Measurements from ENCODE around the gene LRP3. TPM values are rescaled to one million over a fixed set of nuclear protein-coding genes. Genes with fewer than 3 reads are reported as not detected.

LRP3 gene
- total and polyA plus RNA-seq, 2 donors (not counting 1 experiment from before 2014, with no cell fraction given), result 0.10 TPM; not detected in 1

DNA sequence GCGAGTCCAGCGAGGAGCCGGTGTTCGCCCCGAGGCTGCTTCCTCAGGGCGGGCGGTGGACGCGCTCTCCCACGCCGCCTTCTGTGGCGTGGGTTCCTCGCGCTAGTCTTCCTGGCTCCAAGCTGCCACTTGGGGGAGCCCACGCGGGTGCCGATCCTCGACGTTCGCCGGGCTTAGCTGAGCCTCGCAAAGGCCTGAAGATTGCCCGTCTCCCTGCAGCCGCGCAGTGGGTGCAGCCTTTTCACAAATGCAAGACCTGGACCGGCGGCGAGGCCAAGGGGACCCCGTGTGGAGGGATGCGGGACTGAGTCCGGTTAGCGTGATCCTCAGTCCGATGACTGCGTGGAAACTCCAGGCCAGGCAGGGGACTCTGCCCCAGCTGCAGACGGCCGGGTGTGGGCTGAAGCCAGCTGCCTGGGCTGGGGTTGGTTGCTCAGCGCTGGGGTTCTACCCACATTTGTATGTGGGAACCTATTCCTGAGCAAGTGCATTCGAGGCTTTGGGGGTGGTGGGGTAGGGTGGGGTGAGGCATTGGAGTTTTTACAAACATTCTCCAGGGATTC, 16.6 kb upstream of the LRP3 start:
- peak; percentile 51 for ATAC-seq (ENCODE audit: low read depth)
- H3K4me1 Mint-ChIP-seq, result peaks cover 30% of the 10 kb centered on the region
- peak overlapping the region; percentile 95 for H3K9ac ChIP-seq (ENCODE audit: low read length)
- peaks cover 3% of the 10 kb centered on the region for H3K27me3 Mint-ChIP-seq
- H3K27ac ChIP-seq (ENCODE audit: low read length in 2 of 2), result peak overlapping the region; percentile 83 to 96
- intact Hi-C loops (cut with micrococcal nuclease), result loop anchor here (1.0 to 2.0 kb wide), 8 partner anchors 33 to 1187 kb away; partner anchors contain the start of genes CEBPA, GPATCH1, GPI and PDCD5
- H3K79me2 ChIP-seq (ENCODE audit: control insufficient read depth, insufficient read depth, low read length), result peaks cover 14% of the 10 kb centered on the region
- DNase-seq, result no peak
- peak overlapping the region; percentile 100 for H3K27ac Mint-ChIP-seq
- peak overlapping the region; percentile 96 for H2AFZ ChIP-seq (ENCODE audit: insufficient read depth, low read depth, low read length, poor library complexity, severe bottlenecking)
- no peaks in the 10 kb centered on the region for H3K9me3 Mint-ChIP-seq (ENCODE audit: insufficient read depth)
- peak; percentile 78 for TF ChIP-seq CTCF (IDR thresholded peaks at IDR 0.05)
- no peak for TF ChIP-seq EZH2 (IDR thresholded peaks at IDR 0.05; ENCODE audit: borderline replicate concordance, insufficient read depth, low read depth, low read length, poor library complexity, severe bottlenecking)
- no peaks in the 10 kb centered on the region for H4K20me1 ChIP-seq (ENCODE audit: control insufficient read depth, insufficient read depth, low read length, poor library complexity, severe bottlenecking)
- peak overlapping the region; percentile 43 to 97 (median 90) for H3K4me3 ChIP-seq (ENCODE audit: control extremely low read depth in 1 of 5, extremely low read depth in 1 of 5, insufficient read depth in 1 of 5, low read depth in 2 of 5, low read length in 4 of 5)
- peak overlapping the region; percentile 87 for H3K4me2 ChIP-seq (replicated peaks; ENCODE audit: low read depth, low read length, poor library complexity, severe bottlenecking)
- ChIA-PET POLR2A (interaction anchor here (1.0 to 2.1 kb wide), 4 partner anchors 33 to 772 kb away, joined by 3 to 10 read pairs (median 4); partner anchors contain the start of genes CEBPG and DPY19L3), CTCF (interaction anchor here (0.9 to 3.1 kb wide), 10 partner anchors 33 to 230 kb away, joined by 3 to 14 read pairs (median 4); partner anchors contain the start of genes CEBPA and GPATCH1)
- under 1% methylated on average over 37 of the region's 38 CpGs for WGBS (ENCODE audit: insufficient coverage)
- no peaks in the 10 kb centered on the region for H3K27me3 ChIP-seq (replicated peaks in 1 of 4; ENCODE audit: control extremely low read depth in 1 of 4, control insufficient read depth in 3 of 4, insufficient read depth in 4 of 4, low read length in 3 of 4)
- no peaks in the 10 kb centered on the region for H3K9me3 ChIP-seq (ENCODE audit: control extremely low read depth in 1 of 3, control insufficient read depth in 2 of 3, insufficient read depth in 1 of 3, low read length in 2 of 3)
- peaks cover 12 to 34% of the 10 kb centered on the region in 2 donors for H3K4me1 ChIP-seq (ENCODE audit: control insufficient read depth in 2 of 2, insufficient read depth in 2 of 2, low read length in 2 of 2)
- no peaks in the 10 kb centered on the region for H3K36me3 ChIP-seq (replicated peaks in 1 of 2; ENCODE audit: control extremely low read depth in 1 of 2, control insufficient read depth in 1 of 2, extremely low read depth in 1 of 2, insufficient read depth in 2 of 2, low read length in 1 of 2)
- peak overlapping the region; percentile 97 for H3K4me3 Mint-ChIP-seq

Data from B cell (primary cell).